HCT116 (cell line): ENCODE data around the gene FAM151A. TPM values are rescaled to one million over a fixed set of nuclear protein-coding genes. Genes with fewer than 3 reads are reported as not detected.

Experiments used
- ATAC-seq: fragments of 200-7000 bp; cut with Tn5 transposase; 2 replicates; pipeline ENCODE4 v1.9.1; 2020; ENCODE audit warnings: mild to moderate bottlenecking, moderate library complexity
- BruUV-seq: library from RNA; stranded (reverse); fragments of 400-500 nt; replicated peaks from 2 replicates; lab custom pipeline; 2021; lab: Mats Ljungman, UMichigan
- CTCF ChIA-PET: fragments of 300-600 bp; sonication (Branson Sonifier 250); formaldehyde crosslinking; loops from one replicate; lab custom pipeline; 2021; ENCODE audit warnings: antibody characterized with exemption; lab: Charles Lee
- POLR2A ChIA-PET: fragments of 300-600, 350-600 bp; sonication (Branson Sonifier 250); formaldehyde crosslinking; loops from one replicate; lab custom pipeline; 2021; ENCODE audit warnings: antibody characterized with exemption; lab: Charles Lee
- RAD21 ChIA-PET, 2 experiments: fragments of 300-600 bp; sonication (Branson Sonifier 250); formaldehyde crosslinking; loops; one replicate each; lab custom pipeline; 2023; ENCODE audit warnings: low total read pairs in 2 of 2; ENCODE audit not compliant: uncharacterized antibody in 2 of 2, unreplicated experiment in 2 of 2, low non-redundant PET in 1 of 2; lab: Charles Lee
- DNase-seq: peaks from one replicate; pipeline ENCODE4 v3.0.0-alpha.2; 2010; ENCODE audit warnings: low read depth, low spot score
- H2AFZ ChIP-seq: fragments of 200-600 bp; shearing (Covaris generic), sonication (generic); 2 replicates; pipeline ENCODE4 v1.6.1; 2017; ENCODE audit warnings: low read depth, mixed run types, mixed read lengths, antibody characterized with exemption, low read length; ENCODE audit not compliant: poor library complexity, severe bottlenecking
- H3K27ac ChIP-seq: 2 replicates; pipeline ENCODE4 v1.5.1; 2012; ENCODE audit warnings: low read depth, low read length
- H3K27me3 ChIP-seq: fragments of 200-600 bp; sonication (generic); 2 replicates; pipeline ENCODE4 v1.6.1; 2016; ENCODE audit warnings: mixed run types, low read length, mixed read lengths; ENCODE audit not compliant: insufficient read depth
- H3K36me3 ChIP-seq, 2 experiments: fragments of 200-500 bp in 1 of 2; fragments of 200-600 bp in 1 of 2; sonication (Bioruptor generic) in 1 of 2; sonication (generic) in 1 of 2; 2 replicates each; pipeline versions ENCODE4 v1.5.1 to v1.6.1; 2014 to 2016; ENCODE audit warnings: low read length in 2 of 2, inconsistent platforms in 1 of 2, mixed read lengths in 1 of 2, mixed run types in 1 of 2; ENCODE audit not compliant: insufficient read depth in 2 of 2, control insufficient read depth in 1 of 2
- H3K4me1 ChIP-seq, 2 experiments: fragments of 200-600 bp in 1 of 2; sonication (generic) in 1 of 2; 2 replicates each; pipeline versions ENCODE4 v1.5.1 to v1.6.1; 2012 to 2017; ENCODE audit warnings: low read length in 2 of 2, inconsistent platforms in 1 of 2, mild to moderate bottlenecking in 1 of 2, mixed read lengths in 1 of 2, mixed run types in 1 of 2, moderate library complexity in 1 of 2; ENCODE audit not compliant: insufficient read depth in 2 of 2, control insufficient read depth in 1 of 2
- H3K4me2 ChIP-seq: fragments of 200-600 bp; sonication (generic); 2 replicates; pipeline ENCODE4 v1.6.1; 2017; ENCODE audit warnings: mixed run types, low read length, mixed read lengths
- H3K4me3 ChIP-seq, 2 experiments: fragments of 200-600 bp in 1 of 2; sonication (generic) in 1 of 2; replicated peaks in 1 of 2; 2 replicates each; pipeline ENCODE4 v1.5.1; 2011 to 2016; ENCODE audit warnings: low read length in 2 of 2, control low read depth in 1 of 2, low read depth in 1 of 2, mild to moderate bottlenecking in 1 of 2, mixed read lengths in 1 of 2, mixed run types in 1 of 2
- H3K79me2 ChIP-seq: fragments of 200-600 bp; sonication (generic); 2 replicates; pipeline ENCODE4 v1.6.1; 2017; ENCODE audit warnings: mild to moderate bottlenecking, mixed run types, low read length, moderate library complexity, mixed read lengths; ENCODE audit not compliant: insufficient read depth
- H3K9ac ChIP-seq: fragments of 200-600 bp; sonication (generic); 2 replicates; pipeline ENCODE4 v1.6.1; 2016; ENCODE audit warnings: low read length, mixed read lengths
- H3K9me2 ChIP-seq: fragments of 200-600 bp; sonication (generic), shearing (Covaris generic); 2 replicates; pipeline ENCODE4 v1.6.1; 2017; ENCODE audit warnings: mixed run types, mild to moderate bottlenecking, moderate library complexity; ENCODE audit not compliant: insufficient read depth
- H3K9me3 ChIP-seq, 2 experiments: fragments of 200-500 bp in 1 of 2; fragments of 200-600 bp in 1 of 2; sonication (Bioruptor generic) in 1 of 2; sonication (generic) in 1 of 2; 2 replicates each; pipeline ENCODE4 v1.6.1; 2014 to 2017; ENCODE audit warnings: low read length in 2 of 2, mixed read lengths in 2 of 2, inconsistent platforms in 1 of 2, low read depth in 1 of 2, mild to moderate bottlenecking in 1 of 2, mixed run types in 1 of 2, moderate library complexity in 1 of 2; ENCODE audit not compliant: control insufficient read depth in 1 of 2, insufficient read depth in 1 of 2
- H4K20me1 ChIP-seq: fragments of 200-600 bp; sonication (generic), shearing (Covaris generic); 2 replicates; pipeline ENCODE4 v1.6.1; 2017; ENCODE audit warnings: mixed run types, mild to moderate bottlenecking, moderate library complexity; ENCODE audit not compliant: insufficient read depth
- CBX3 ChIP-seq: IDR thresholded peaks from 2 replicates; pipeline ENCODE4 v1.6.1; 2012; ENCODE audit warnings: low read depth
- CEBPB ChIP-seq: IDR thresholded peaks from 2 replicates; pipeline ENCODE4 v1.6.1; 2012; ENCODE audit warnings: low read depth
- EGR1 ChIP-seq: IDR thresholded peaks from 2 replicates; pipeline ENCODE4 v1.6.1; 2012; ENCODE audit warnings: low read depth
- ELF1 ChIP-seq: IDR thresholded peaks from 2 replicates; pipeline ENCODE4 v1.6.1; 2012; ENCODE audit warnings: low read depth, borderline replicate concordance
- EZH2 ChIP-seq: fragments of 200-600 bp; sonication (generic); IDR thresholded peaks from 2 replicates; pipeline ENCODE4 v1.6.1; 2017; ENCODE audit warnings: antibody characterized with exemption, mixed run types
- EZH2phosphoT487 ChIP-seq: fragments of 200-600 bp; IDR thresholded peaks from 2 replicates; pipeline ENCODE4 v1.6.1; 2018; ENCODE audit warnings: antibody characterized with exemption, borderline replicate concordance
- FOSL1 ChIP-seq: IDR thresholded peaks from 2 replicates; pipeline ENCODE4 v1.6.1; 2012; ENCODE audit warnings: low read depth
- JUND ChIP-seq: IDR thresholded peaks from 2 replicates; pipeline ENCODE4 v1.6.1; 2012
- MAX ChIP-seq: IDR thresholded peaks from 2 replicates; pipeline ENCODE4 v1.6.1; 2012
- POLR2AphosphoS5 ChIP-seq: IDR thresholded peaks from 2 replicates; pipeline ENCODE4 v1.6.1; 2011; ENCODE audit warnings: mild to moderate bottlenecking, low read depth, low read length, moderate library complexity
- RAD21 ChIP-seq: IDR thresholded peaks from 2 replicates; pipeline ENCODE4 v1.6.1; 2012; ENCODE audit warnings: low read depth, mild to moderate bottlenecking
- SP1 ChIP-seq: IDR thresholded peaks from 2 replicates; pipeline ENCODE4 v1.6.1; 2012; ENCODE audit warnings: low read depth
- SRF ChIP-seq: IDR thresholded peaks from 2 replicates; pipeline ENCODE4 v1.6.1; 2012; ENCODE audit warnings: low read depth
- TCF7L2 ChIP-seq: IDR thresholded peaks from 2 replicates; pipeline ENCODE4 v1.7.0; 2011; ENCODE audit warnings: borderline replicate concordance, inconsistent platforms; ENCODE audit not compliant: insufficient read depth, insufficient read length; ENCODE audit errors: extremely low read depth
- YY1 ChIP-seq: IDR thresholded peaks from 2 replicates; pipeline ENCODE4 v1.6.1; 2011; ENCODE audit warnings: low read length, low read depth, moderate library complexity, mild to moderate bottlenecking; ENCODE audit not compliant: insufficient replicate concordance; ENCODE audit errors: extremely low read depth
- ZBTB33 ChIP-seq: IDR thresholded peaks from 2 replicates; pipeline ENCODE4 v1.6.1; 2011; ENCODE audit warnings: mild to moderate bottlenecking, low read length, moderate library complexity; ENCODE audit not compliant: insufficient replicate concordance; ENCODE audit errors: extremely low read depth
- ZFX ChIP-seq: fragments of 450-650 bp; IDR thresholded peaks from 2 replicates; pipeline ENCODE4 v1.6.1; 2017
- ZNF274 ChIP-seq: fragments of 200-500 bp; sonication (Bioruptor generic); IDR thresholded peaks from 2 replicates; pipeline ENCODE4 v1.6.1; 2014; ENCODE audit warnings: mild to moderate bottlenecking, low read depth, low read length, inconsistent platforms
- intact Hi-C: fragments of 100-400 bp; cut with micrococcal nuclease; formaldehyde crosslinking; loops from 2 replicates; pipeline ENCODE4 v1.10.0; 2022
- total RNA-seq: library from RNA; stranded (reverse); gene quantifications from one replicate; pipeline ENCODE4 v1.2.1, GENCODE V29; 2021; ENCODE audit not compliant: unreplicated experiment

Gene FAM151A
- total RNA-seq, 1 experiment from 2014 or later, result not detected

GRCh38 chr1:54574158-54574778 is 49.1 kb downstream of the FAM151A start:
- TF ChIP-seq ZNF274 (no peak), ZFX (no peak), RAD21 (no peak), POLR2AphosphoS5 (no peak), YY1 (no peak), SP1 (no peak), CBX3 (no peak), EGR1 (no peak), EZH2phosphoT487 (no peak), CEBPB (no peak), MAX (no peak), ELF1 (no peak), JUND (no peak), SRF (no peak), EZH2 (no peak), TCF7L2 (no peak), FOSL1 (no peak), ZBTB33 (no peak)
- Histone ChIP-seq H4K20me1 (no peaks in the 10 kb centered on the region), H3K4me3 (no peak overlapping the region), H3K4me2 (no peak overlapping the region), H3K79me2 (no peaks in the 10 kb centered on the region), H3K36me3 (no peaks in the 10 kb centered on the region), H3K4me1 (peaks cover 55 to 65% of the 10 kb centered on the region in 2 experiments), H3K27ac (no peak overlapping the region), H3K9me3 (no peaks in the 10 kb centered on the region), H3K9ac (no peak overlapping the region), H2AFZ (no peak overlapping the region), H3K27me3 (no peaks in the 10 kb centered on the region), H3K9me2 (no peaks in the 10 kb centered on the region)
- POLR2A ChIA-PET, result interaction anchor here (1.3 kb wide), 1 partner anchor 10 kb away, joined by 4 read pairs; no protein-coding TSS in a partner anchor
- intact Hi-C loops, result no loop called here
- CTCF ChIA-PET, result no interaction called here
- DNase-seq (no peak), ATAC-seq (no peak)
- RAD21 ChIA-PET, result interaction anchor here in 1 of 2 experiments (0.7 kb wide), 1 partner anchor 64 kb away, joined by 3 read pairs; no protein-coding TSS in a partner anchor
- no TSS peak for BruUV-seq
